Endodermal cell (in vitro differentiated cells): Measurements from ENCODE around the gene CPM. TPM values are rescaled to one million over a fixed set of nuclear protein-coding genes. Genes with fewer than 3 reads are reported as not detected.

ENCODE experiments used
- DNase-seq: peaks from one replicate; pipeline ENCODE4 v3.0.0-alpha.2; 2017
- H3K27ac ChIP-seq: 2 replicates; pipeline ENCODE4 v1.5.1; 2013; ENCODE audit warnings: mild to moderate bottlenecking, low read depth, low read length, moderate library complexity
- H3K27me3 ChIP-seq: 2 replicates; pipeline ENCODE4 v1.6.1; 2013; ENCODE audit warnings: mild to moderate bottlenecking, low read length, moderate library complexity; ENCODE audit not compliant: insufficient read depth, control insufficient read depth, poor library complexity, severe bottlenecking
- H3K36me3 ChIP-seq: 2 replicates; pipeline ENCODE4 v1.7.0; 2013; ENCODE audit warnings: mild to moderate bottlenecking, low read length, moderate library complexity; ENCODE audit not compliant: control insufficient read depth, insufficient read depth
- H3K4me1 ChIP-seq: one replicate; pipeline ENCODE4 v1.7.0; 2013; ENCODE audit warnings: low read length; ENCODE audit not compliant: control insufficient read depth, insufficient read depth
- H3K4me3 ChIP-seq: 2 replicates; pipeline ENCODE4 v1.5.1; 2013; ENCODE audit warnings: mild to moderate bottlenecking, low read length, moderate library complexity
- H3K9ac ChIP-seq: 2 replicates; pipeline ENCODE4 v1.6.1; 2013; ENCODE audit warnings: mild to moderate bottlenecking, low read length, moderate library complexity; ENCODE audit not compliant: poor library complexity, severe bottlenecking; ENCODE audit errors: extremely low read depth
- H3K9me3 ChIP-seq: 2 replicates; pipeline ENCODE4 v1.6.1; 2013; ENCODE audit warnings: mild to moderate bottlenecking, low read length, moderate library complexity; ENCODE audit not compliant: control insufficient read depth
- H3K27ac Mint-ChIP-seq: 2 replicates; pipeline ENCODE4 v1.8.0; 2020; ENCODE audit warnings: mixed read lengths
- H3K27me3 Mint-ChIP-seq: 2 replicates; pipeline ENCODE4 v1.8.0; 2021; ENCODE audit warnings: mild to moderate bottlenecking, mixed read lengths; ENCODE audit not compliant: insufficient read depth
- H3K36me3 Mint-ChIP-seq: 2 replicates; pipeline ENCODE4 v1.8.0; 2020; ENCODE audit warnings: low read depth, mixed read lengths
- H3K4me1 Mint-ChIP-seq: 2 replicates; pipeline ENCODE4 v1.8.0; 2020; ENCODE audit warnings: mixed read lengths
- H3K4me3 Mint-ChIP-seq: 2 replicates; pipeline ENCODE4 v1.8.0; 2020; ENCODE audit warnings: mild to moderate bottlenecking, moderate library complexity, mixed read lengths
- H3K9me3 Mint-ChIP-seq: 2 replicates; pipeline ENCODE4 v1.8.0; 2020; ENCODE audit warnings: mild to moderate bottlenecking, mixed read lengths
- whole genome bisulfite sequencing, 2 experiments: methylation state at CpG; one replicate each; pipeline versions ENCODE4 v1.1.5 to v1.1.7; 2013; ENCODE audit warnings: missing lambda C conversion rate in 2 of 2, mixed read lengths in 1 of 2; ENCODE audit not compliant: insufficient coverage in 1 of 2, insufficient read length in 1 of 2; 5-methylcytosine and 5-hydroxymethylcytosine counted together
- total RNA-seq, 2 donors: library from RNA; stranded (reverse); fragmentation: NEBNext Ultra II Directional in 1 of 2; extraction: Animal tissue kit (Norgen Biotek cat#: 25700) in 1 of 2; gene quantifications; 2 replicates in 1 of 2; 3 replicates in 1 of 2; pipeline ENCODE4 v1.2.1, GENCODE V29; 2021
- TF ChIP-seq, protein P1 (sequence below): fragments of 200-600 bp; sonication (generic); conservative IDR thresholded peaks from 2 replicates; pipeline ENCODE4 v1.5.0; 2021; ENCODE audit warnings: antibody characterized with exemption, mild to moderate bottlenecking

The CPM gene
- total RNA-seq, 2 donors from 2014 or later, result 0.80 to 0.86 TPM

GRCh38 chr12:68878283-68878682, 54.7 kb downstream of the CPM start:
- Histone ChIP-seq H3K36me3 (no peaks in the 10 kb centered on the region), H3K9me3 (no peaks in the 10 kb centered on the region), H3K9ac (no peak overlapping the region), H3K4me3 (no peak overlapping the region), H3K27ac (no peak overlapping the region), H3K27me3 (no peaks in the 10 kb centered on the region), H3K4me1 (no peaks in the 10 kb centered on the region)
- H3K4me3 Mint-ChIP-seq, result no peak overlapping the region
- no peaks in the 10 kb centered on the region for H3K4me1 Mint-ChIP-seq
- DNase-seq, result no peak
- 91 to 100% methylated on average over 1 to 4 of the region's 4 CpGs for WGBS, 2 experiments
- H3K27me3 Mint-ChIP-seq, result no peaks in the 10 kb centered on the region
- TF ChIP-seq, protein P1, sequence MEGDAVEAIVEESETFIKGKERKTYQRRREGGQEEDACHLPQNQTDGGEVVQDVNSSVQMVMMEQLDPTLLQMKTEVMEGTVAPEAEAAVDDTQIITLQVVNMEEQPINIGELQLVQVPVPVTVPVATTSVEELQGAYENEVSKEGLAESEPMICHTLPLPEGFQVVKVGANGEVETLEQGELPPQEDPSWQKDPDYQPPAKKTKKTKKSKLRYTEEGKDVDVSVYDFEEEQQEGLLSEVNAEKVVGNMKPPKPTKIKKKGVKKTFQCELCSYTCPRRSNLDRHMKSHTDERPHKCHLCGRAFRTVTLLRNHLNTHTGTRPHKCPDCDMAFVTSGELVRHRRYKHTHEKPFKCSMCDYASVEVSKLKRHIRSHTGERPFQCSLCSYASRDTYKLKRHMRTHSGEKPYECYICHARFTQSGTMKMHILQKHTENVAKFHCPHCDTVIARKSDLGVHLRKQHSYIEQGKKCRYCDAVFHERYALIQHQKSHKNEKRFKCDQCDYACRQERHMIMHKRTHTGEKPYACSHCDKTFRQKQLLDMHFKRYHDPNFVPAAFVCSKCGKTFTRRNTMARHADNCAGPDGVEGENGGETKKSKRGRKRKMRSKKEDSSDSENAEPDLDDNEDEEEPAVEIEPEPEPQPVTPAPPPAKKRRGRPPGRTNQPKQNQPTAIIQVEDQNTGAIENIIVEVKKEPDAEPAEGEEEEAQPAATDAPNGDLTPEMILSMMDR, result no peak
- H3K27ac Mint-ChIP-seq, result no peak overlapping the region
- H3K9me3 Mint-ChIP-seq, result peaks cover 2% of the 10 kb centered on the region
- H3K36me3 Mint-ChIP-seq, result no peaks in the 10 kb centered on the region

DNA sequence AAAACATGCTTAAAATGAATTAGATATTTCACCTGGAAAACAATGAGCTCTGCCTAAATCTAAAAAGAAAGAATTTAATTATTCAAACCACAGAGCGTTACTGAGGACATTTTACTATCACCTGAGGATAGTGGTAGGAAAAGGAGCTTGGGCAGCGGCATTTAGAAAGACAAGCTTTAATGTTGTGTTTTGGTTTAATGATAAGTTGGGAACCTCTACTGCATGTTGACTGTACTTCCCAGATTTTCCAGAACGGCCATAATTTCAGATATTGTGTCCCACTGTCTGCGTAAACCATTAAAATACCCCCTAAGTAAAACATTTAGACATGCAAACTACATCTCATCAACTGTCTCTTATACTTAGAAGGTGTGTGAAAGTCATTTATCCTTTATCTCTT, 55.4 kb downstream of the CPM start:
- no peak for DNase-seq
- H3K27ac Mint-ChIP-seq, result no peak overlapping the region
- Histone ChIP-seq H3K9ac (no peak overlapping the region), H3K9me3 (no peaks in the 10 kb centered on the region), H3K4me1 (no peaks in the 10 kb centered on the region), H3K27ac (no peak overlapping the region), H3K27me3 (no peaks in the 10 kb centered on the region), H3K4me3 (no peak overlapping the region), H3K36me3 (no peaks in the 10 kb centered on the region)
- no peaks in the 10 kb centered on the region for H3K27me3 Mint-ChIP-seq
- H3K36me3 Mint-ChIP-seq, result no peaks in the 10 kb centered on the region
- peaks cover 2% of the 10 kb centered on the region for H3K9me3 Mint-ChIP-seq
- 90 to 100% methylated on average over 3 to 4 of the region's 4 CpGs for WGBS, 2 experiments
- H3K4me3 Mint-ChIP-seq, result no peak overlapping the region
- TF ChIP-seq, protein P1, result no peak
- H3K4me1 Mint-ChIP-seq, result no peaks in the 10 kb centered on the region

- DNase-seq, result no peak
- TF ChIP-seq, protein P1, result no peak
- H3K27ac ChIP-seq, result no peak overlapping the region
- no peak overlapping the region for H3K4me3 ChIP-seq
- H3K9ac ChIP-seq, result no peak overlapping the region
- H3K9me3 ChIP-seq, result no peaks in the 10 kb centered on the region
- Mint-ChIP-seq H3K4me1 (no peaks in the 10 kb centered on the region), H3K9me3 (peaks cover 2% of the 10 kb centered on the region), H3K36me3 (no peaks in the 10 kb centered on the region), H3K27me3 (no peaks in the 10 kb centered on the region), H3K4me3 (no peak overlapping the region), H3K27ac (no peak overlapping the region)
- WGBS, 2 experiments, result 80 to 86% methylated on average over 4 of the region's 4 CpGs
- no peaks in the 10 kb centered on the region for H3K4me1 ChIP-seq
- no peaks in the 10 kb centered on the region for H3K27me3 ChIP-seq
- H3K36me3 ChIP-seq, result no peaks in the 10 kb centered on the region
Observed at GRCh38 chr12:68876461-68876860, 56.5 kb downstream of the CPM start.
